DMS114 treated with DMSO at 0.1 percent for 48 hours (cell line): ENCODE data around the gene GPA33.

Experiments
- DNase-seq: peaks from one replicate; lab custom pipeline; 2025; ENCODE audit not compliant: unreplicated experiment; lab: John Stamatoyannopoulos, UW

GPA33 gene, protein sequence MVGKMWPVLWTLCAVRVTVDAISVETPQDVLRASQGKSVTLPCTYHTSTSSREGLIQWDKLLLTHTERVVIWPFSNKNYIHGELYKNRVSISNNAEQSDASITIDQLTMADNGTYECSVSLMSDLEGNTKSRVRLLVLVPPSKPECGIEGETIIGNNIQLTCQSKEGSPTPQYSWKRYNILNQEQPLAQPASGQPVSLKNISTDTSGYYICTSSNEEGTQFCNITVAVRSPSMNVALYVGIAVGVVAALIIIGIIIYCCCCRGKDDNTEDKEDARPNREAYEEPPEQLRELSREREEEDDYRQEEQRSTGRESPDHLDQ

DNA sequence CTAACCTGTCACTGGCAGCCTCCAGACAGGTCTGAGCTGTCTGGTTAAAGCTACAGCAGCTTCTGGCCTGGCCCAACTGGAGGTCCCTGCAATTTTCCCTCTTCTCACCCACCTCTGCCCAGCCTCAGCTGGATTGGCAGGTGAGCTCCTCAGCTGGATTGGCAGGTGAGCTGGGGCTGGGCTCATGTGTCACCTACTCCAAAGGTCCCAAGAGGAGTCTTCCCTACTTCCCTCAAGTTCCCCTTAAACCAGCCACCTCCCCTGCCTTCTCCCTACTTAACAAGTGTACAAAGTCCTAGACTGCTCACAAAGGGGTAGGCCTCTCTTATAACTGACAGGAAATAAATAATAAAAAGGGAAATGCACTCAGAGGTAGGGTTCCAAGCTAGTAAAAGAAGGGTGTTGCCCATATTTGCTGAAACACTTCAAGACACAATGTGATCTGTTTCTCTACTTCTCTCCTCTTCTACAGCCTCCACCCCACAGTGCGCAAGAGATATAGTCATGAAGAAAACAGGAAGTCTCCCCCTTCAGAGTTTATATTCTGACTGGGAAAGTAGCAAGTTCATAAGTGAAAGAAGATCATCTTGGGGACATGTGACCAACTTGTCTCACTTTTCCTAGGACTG lies at the start of gene GPA33:
Gene GPA33, minus strand, starts transcription at position 64 of the 629 bp plus-strand sequence. CDS start 90 bp downstream, outside the sequence.
- no peak for DNase-seq

DNA sequence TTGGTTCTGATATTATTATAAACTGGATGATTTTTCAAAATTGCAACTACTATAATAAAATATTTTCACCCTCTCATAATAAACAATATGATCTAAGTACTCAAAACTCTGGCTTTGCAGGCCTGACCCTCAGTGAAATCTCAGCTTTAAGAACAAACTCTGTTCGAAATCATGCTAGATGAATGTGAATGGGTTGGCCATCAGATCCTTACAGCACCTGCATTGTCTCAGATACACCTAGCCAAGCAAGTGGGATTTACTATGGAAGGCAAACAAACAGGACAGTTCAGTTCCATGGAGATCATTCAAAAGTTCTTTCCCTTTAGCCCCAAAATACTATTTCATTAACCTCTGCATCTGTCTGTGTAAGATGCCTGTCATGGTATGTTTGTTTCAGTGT lies 48.5 kb upstream of the GPA33 start:
- no peak for DNase-seq

DNA sequence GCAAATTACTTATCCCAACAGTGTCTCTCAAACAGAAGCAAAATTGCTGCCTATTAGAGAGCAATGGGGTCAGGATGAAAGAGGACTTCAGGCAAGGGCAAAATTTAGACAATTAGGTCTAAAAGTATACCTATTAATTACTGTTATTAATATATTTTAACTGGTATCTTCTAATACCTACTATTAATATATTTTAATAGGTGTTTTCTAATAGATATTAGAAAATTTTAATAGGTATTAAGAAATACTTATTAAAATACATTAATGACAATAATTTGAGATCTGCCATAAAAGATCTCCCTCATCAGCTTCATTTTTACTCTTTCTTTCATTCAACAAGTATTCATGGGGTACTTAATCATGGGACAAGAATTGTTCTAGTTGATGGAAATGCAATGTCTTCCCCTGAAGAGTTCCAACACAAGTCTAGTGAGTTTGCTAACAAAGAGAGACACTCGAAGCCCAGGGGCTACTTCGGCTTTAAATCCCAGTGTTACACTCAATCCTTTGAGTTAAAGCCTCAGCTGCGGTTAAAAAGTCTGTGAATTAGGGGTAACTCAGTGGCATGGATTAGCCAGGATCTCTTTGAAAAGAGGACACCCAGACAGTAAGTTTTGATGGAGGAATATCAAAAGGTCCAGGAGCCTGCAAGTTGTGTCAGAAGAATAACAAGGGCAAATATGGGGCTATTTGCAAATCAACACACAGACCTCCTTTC lies 47.8 kb upstream of the GPA33 start:
- DNase-seq = no peak

GRCh38 chr1:167137332-167137781 lies 47.2 kb upstream of the GPA33 start:
- DNase-seq = no peak

DNA sequence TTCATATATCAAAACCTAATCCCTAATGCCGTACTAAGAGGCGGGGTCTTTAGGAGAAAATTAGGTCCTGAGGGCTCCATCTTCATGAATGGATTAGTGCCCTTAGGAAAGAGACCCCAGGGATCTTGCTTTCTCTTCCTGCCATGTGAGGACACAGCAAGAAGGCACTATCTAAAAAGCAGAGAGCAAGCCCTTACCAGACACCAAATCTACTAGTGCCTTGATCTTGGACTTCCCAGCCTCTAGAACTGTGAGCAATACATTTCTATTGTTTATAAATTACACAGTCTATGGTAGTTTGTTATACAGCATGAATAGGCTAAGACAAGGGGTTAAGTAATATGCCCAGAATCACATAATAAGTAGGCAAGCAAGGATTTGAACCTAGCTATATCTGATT lies 46.6 kb upstream of the GPA33 start:
- DNase-seq = no peak

DNA sequence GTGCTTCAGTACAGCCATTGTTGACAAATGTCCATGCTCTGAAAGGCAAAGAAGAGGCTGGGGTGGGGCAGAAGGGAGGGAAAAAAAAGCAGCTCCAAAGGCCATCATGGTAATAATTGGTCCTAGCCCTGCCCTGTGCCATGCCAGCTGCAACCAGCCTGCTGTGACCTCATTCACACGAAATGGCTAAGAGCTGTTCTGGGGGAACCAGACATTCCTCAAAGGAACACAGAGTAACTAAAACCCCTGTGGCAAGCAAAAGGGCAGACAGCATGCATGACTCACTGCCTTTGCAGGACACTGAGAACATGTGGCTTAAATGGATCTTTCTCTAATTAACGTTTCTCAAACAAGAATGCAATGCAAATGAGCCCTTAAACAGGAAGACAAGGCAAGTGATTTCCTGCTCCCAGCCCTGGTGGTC lies 46.0 kb upstream of the GPA33 start:
- no peak for DNase-seq

GRCh38 chr1:167135281-167135840 lies 45.2 kb upstream of the GPA33 start:
- DNase-seq = no peak

DNA sequence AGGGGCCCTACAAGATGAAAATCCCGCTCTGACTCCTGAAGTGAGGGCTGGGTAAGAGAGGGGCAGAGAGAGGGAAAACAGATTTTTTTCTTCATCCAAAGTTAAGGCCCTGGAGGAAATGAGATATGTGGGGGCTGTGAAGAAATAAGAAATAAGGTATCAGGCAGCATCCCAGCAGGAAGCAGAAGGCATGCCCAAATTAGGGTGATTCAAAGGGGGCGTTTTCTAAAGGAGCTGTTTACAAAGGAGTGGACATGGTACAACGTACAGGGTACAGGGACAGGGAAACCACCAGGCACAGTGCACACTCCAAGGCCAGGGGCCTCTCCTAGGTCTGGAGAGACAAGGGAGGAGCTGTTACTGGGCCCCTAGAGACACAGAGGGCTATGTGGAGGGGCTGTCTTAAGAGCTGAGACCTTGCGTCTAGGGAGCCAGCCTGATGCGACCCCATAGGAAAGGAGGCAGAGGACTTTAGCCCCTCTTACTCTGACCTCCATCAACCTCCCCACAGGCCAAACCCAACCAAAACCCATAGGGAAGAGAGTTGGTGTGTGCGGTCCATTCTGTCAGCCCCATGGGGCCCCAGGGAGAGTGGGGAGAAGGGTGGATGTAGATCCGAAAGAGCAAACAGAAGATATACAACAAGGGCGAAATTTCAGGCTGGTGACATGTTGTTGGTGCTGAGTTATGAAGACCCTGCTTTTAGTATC lies 42.3 kb upstream of the GPA33 start:
- DNase-seq = no peak

GRCh38 chr1:167130829-167131510 lies 40.8 kb upstream of the GPA33 start:
- no peak for DNase-seq

DNA sequence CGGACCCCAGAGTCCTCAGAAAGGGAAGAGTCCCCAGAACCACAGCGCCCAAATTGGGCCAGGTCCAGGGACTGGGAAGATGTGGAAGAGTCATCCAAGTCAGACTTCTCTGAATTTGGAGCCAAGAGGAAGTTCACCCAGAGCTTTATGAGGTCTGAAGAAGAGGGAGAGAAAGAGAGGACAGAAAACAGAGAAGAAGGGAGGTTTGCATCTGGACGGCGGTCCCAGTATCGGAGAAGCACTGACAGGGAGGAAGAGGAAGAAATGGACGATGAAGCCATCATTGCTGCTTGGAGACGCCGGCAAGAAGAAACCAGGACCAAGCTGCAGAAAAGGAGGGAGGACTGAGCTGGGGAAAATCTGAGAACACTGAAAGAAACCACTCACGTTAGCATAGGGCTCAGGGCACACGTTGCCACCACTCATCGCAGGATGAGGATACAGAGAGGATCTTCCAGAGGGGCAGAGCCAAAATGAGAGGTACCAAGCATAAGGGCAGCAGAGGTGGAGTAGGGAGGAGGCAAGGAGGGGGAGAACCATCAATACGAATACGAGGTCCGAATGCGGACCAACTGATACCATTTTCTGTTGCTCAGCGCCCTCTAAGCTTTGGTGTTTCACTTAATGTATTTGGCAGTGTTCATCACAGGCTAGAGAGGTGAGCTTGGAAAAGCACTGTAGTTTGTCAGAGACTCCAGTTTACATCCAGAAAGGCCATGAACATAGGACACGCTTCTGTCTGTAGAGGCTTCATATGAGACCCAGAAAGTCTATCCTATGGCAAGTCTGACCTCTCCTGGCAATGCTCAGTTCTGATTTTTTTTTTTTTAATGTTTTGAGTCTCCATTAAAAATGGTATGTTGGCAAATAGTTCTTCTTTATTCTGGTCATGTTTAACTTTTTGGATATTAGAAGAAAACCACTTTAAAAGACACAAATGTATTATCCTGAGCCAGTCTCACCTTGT lies 38.4 kb upstream of the GPA33 start:
- no peak for DNase-seq

DNA sequence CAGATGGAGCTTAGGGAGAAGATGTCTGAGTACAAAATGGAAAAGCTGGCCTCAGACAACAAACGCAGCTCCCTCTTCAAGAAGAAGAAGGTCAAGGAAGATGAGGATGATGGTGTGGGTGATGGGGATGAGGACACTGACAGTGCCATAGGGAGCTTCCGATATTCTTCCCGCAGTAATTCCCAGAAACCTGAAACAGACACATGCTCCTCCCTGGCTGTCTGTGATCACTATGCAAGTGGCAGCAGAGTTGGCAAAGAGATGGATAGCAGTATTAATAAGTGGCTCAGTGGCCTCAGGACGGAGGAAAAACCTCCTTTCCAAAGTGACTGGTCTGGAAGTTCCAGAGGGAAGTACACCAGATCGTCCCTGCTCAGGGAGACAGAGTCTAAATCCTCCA lies 37.5 kb upstream of the GPA33 start:
- DNase-seq = no peak

DNA sequence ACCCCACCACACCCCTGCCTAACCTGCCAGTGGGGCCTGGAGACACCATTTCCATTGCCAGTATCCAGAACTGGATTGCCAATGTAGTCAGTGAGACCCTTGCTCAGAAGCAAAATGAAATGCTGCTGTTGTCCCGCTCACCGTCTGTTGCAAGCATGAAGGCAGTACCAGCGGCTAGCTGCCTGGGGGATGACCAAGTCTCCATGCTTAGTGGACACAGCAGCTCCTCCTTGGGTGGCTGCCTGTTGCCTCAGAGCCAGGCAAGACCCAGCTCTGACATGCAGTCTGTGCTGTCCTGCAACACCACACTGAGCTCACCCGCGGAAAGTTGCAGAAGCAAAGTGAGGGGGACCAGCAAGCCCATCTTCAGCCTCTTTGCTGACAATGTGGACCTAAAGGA lies 37.1 kb upstream of the GPA33 start:
- DNase-seq = no peak

- no peak for DNase-seq
These were observed 36.6 kb upstream of the GPA33 start for GRCh38 chr1:167126811-167127210.

DNA sequence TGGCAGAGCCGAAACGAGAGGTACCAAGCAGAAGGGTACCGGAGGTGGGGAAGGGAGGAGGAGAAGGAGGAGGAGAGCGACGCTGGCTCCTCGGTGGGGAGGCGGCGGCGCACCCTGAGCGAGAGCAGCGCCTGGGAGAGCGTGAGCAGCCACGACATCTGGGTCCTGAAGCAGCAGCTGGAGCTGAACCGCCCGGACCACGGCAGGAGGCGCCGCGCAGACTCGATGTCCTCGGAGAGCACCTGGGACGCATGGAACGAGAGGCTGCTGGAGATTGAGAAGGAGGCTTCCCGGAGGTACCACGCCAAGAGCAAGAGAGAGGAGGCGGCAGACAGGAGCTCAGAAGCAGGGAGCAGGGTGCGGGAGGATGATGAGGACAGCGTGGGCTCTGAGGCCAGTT lies 36.1 kb upstream of the GPA33 start:
- DNase-seq = no peak

DNA sequence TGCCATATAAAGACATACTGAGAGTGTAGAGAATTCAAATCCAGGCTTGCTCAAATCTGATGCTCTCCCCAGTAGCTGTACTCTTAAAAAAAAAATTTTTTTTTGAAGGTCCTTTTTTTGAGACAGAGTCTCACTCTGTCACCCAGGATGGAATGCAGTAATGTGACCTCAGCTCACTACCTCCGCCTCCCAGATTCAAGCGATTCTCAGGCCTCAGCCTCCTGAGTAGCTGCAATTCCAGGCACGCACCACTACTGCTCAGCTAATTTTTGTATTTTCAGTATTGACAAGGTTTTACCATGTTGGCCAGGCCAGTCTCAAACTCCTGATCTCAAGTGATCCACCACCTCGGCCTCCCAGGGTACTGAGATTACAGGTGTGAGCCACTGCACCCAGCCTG lies 32.4 kb upstream of the GPA33 start:
- DNase-seq = no peak

DNA sequence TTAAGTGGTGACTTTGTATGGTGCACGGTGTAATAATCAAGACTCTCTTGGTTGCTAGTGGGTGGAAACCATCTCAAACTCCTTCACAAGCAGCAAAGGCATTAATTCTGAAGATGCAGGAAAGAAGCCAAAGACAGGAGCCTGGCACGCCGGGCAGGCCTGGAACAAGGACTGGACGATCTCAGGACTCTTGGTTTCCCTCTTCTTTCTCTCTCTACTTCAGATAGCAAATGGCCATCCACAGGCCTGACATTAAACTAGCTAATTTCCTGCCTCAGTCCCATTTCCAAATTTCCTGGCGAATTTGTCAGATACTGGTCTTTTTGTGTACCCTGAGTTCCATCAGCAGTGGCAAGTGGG lies 31.9 kb upstream of the GPA33 start:
- DNase-seq = no peak

DNA sequence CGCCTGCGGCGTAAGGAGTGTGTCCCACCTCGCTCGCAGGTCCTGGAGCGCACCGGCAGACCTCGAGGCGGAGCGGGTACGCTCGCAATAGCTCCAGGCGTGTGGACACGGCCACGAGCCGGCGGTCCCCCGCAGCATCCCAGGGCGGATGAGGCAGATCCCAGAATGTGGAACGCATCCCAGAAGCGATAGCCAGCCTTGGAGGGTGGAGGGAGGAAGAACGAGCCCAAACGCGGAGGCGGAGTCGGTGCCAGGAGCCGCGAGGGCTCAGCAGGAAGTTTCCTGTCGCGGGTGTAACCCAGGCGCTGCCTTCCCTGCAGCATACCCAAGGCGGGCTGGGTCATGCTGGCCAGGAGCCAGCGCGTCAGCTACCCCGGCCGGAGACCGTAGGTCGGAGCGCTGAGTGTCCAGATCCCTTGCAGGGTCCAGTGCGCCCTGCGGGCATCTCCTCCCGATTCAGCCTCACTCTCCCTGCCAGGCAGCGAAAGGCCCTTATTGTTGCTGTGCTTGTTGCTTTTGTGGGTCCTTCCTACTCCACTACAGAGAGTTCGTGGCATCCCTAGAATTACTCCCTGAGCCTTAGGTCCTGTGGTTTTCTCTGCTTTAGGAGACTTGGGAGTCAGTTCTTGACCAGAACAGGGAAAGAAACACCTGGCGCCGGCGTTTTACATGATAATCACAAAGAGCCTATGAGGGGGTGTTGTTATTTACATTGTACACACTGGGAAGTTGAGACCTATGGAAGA lies 31.4 kb upstream of the GPA33 start:
- no peak for DNase-seq

DNA sequence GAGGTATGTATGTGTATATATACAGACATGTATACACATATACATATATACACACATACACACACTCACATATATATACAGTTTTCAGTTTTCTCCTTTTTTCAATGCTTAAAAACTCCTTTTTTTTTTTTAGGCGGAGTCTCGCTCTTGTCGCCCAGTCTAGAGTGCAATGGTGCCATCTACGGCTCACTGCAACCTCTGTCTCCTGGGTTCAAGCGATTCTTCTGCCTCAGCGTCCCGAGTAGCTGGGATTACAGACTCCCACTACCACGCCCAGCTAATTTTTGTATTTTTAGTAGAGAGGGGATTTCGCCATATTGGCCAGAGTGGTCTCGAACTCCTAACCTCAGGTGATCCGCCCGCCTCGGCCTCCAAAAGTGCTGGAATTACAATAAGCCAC lies 30.7 kb upstream of the GPA33 start:
- DNase-seq = no peak

DNA sequence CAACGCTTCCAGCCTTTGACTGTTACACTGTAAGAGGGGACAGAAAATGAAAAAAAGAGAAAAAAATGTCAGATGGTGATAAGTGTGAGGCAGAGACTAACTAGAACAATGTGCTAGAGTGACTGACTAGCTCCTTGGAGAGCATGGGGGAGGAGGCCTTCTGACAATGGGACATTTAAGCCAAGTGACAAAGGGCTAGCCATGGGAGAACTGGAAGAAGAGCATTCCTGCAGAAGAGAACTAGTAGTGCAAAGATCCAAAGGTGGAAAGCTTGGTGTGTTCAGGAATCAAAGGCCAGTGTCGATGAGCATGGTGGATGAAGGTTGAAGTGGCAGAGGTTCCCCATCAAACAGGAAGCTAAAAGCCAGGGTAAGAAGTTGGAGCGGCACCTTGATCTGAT lies 29.5 kb upstream of the GPA33 start:
- no peak for DNase-seq
